Hepatocyte (in vitro differentiated cells): ENCODE data around the gene GP1BB.

Experiments
- CTCF ChIP-seq: fragments of 200-600 bp; sonication (generic); IDR thresholded peaks from 2 replicates; pipeline ENCODE4 v1.5.1; 2016; ENCODE audit warnings: antibody characterized with exemption, mild to moderate bottlenecking; ENCODE audit not compliant: poor library complexity
- EZH2 ChIP-seq: fragments of 200-600 bp; sonication (generic); IDR thresholded peaks from 2 replicates; pipeline ENCODE4 v1.6.1; 2016; ENCODE audit warnings: antibody characterized with exemption, mild to moderate bottlenecking, borderline replicate concordance
- EZH2phosphoT487 ChIP-seq: fragments of 200-600 bp; sonication (generic); IDR thresholded peaks from one replicate; pipeline ENCODE4 v1.6.1; 2018; ENCODE audit warnings: antibody characterized with exemption, mild to moderate bottlenecking, low read depth, moderate library complexity; ENCODE audit not compliant: unreplicated experiment, severe bottlenecking

DNA sequence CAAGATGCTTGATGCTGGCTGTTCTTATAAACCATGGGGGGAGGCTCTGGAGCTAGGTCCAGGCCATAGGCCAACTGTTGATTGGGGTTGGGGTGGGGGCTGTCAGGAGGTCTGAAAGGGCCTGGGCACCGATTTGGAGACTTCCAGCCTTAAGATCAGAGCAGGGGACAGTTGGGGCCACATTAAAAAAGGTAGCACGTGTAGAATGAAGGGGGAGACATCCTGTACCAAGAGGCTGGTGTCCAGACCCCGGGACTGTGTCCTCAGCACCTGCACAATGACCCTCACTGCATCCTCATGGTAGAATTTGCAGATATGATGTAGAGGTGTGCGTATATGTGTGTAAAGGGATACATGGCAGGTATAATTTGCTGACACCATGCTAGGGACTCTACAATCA, 24.8 kb downstream of the GP1BB start:
- TF ChIP-seq EZH2phosphoT487 (no peak), CTCF (no peak), EZH2 (no peak)
